Amygdala (tissue), 56 donors: Measurements from ENCODE around the gene CGNL1.

Experiments
- DNase-seq, 56 donors: peaks; one replicate each; lab custom pipeline; 2025; lab: John Stamatoyannopoulos, UW

The CGNL1 gene

DNA sequence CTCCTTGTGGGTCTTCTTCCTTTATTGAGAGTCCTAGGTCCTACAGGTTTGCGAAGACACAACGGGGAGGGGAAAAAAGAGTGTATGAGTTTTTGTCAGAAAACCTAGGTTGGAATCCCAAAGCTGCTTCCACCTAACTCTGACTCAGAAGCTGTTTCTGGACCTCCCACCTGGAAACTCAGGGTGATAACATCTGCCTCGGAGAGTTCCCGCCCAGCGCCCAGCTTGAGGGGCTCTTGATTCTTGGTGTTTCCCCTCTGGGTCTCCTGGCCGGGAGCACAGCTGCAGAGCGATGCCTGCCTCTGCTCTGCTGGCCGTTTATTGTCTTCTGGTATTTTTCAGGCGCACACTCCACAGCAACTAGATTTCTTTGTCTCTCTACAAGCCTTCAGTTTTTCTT, 162.5 kb downstream of the CGNL1 start:
- DNase-seq, result no peak

GRCh38 chr15:57540211-57540610, 163.9 kb downstream of the CGNL1 start:
- DNase-seq, result no peak

- DNase-seq, result no peak
Observed at GRCh38 chr15:57540736-57541135, 164.4 kb downstream of the CGNL1 start.

DNA sequence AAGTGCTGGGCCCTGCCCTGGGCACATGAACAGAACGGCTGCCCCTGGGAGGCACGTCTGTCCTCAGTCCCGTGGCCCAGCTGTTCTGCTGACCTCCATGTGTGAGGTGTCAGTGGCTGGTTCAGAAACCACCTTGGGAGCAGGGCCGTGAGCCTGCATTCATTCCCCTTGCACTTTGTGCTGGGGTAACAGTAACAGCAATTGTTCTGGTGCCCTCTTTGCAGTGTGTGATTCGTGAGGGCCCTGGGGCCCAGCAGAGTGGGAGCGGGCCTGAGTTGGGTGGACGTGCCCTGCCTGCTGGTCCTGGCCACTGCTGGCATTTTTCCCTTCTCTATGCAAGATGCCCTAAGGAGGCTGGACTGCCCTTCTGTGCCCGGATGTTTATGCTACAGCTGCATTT, 165.0 kb downstream of the CGNL1 start:
- no peak for DNase-seq

GRCh38 chr15:57541805-57542504, 165.7 kb downstream of the CGNL1 start:
- peak in 36 of 56 donors; percentile 7 to 83 (median 30) for DNase-seq

DNA sequence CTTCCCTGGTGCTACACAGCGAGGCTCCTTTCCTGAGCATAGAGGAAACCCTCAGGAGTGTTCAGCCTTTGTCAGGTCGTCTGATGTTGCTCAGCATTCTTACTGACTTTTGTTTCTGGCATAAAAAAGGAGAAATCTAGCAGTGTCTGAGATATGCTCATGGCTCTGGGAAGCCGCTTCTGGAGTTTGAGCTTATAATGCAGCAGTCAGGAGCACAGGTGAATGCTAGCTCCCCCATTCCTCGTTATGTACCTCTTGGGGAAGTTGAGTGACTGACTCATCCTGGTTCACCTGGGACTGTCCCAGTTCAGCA, 166.2 kb downstream of the CGNL1 start:
- DNase-seq, result no peak

GRCh38 chr15:57544848-57545480, 168.7 kb downstream of the CGNL1 start:
- DNase-seq, result no peak

DNA sequence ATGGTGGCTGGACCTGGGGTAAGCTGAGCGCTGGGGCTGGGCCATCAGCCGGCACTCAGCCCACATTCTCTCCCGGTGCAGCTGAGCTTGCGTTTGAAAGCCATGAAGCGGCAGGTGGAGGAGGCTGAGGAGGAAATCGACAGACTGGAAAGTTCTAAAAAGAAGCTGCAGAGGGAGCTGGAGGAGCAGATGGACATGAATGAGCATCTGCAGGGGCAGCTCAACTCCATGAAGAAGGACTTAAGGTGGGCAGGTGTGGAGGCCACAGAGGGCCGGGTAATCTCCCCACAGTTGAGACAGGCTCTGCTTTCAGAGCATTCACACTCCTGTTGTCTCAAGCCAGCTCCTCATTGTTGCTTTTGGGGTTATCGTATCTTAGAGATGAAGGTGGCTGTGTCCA, 169.7 kb downstream of the CGNL1 start:
- DNase-seq, result no peak

GRCh38 chr15:57547243-57547755, 171.0 kb downstream of the CGNL1 start:
- DNase-seq, result no peak

- no peak for DNase-seq
Observed at GRCh38 chr15:57548351-57548750, 172.0 kb downstream of the CGNL1 start.

DNA sequence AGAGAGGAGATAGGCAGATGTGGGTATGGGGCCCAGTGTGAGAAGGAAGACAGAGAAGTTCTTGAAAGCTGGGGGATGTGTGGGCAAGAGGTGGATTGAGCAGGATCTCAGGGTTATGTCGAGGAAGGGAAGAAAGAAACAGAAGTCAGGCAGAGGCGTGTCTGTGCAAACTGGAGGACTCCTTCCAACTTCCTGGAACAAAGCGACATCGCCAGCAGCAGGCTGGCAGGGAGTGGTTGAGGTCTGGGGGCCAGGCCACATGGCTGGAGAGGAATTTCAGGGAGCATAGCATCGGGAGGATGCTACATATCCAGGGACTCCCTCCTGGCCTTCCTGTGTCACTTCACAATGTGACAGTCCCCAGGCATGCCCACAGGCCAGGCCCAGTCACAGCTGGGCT, 172.5 kb downstream of the CGNL1 start:
- DNase-seq, result no peak

DNA sequence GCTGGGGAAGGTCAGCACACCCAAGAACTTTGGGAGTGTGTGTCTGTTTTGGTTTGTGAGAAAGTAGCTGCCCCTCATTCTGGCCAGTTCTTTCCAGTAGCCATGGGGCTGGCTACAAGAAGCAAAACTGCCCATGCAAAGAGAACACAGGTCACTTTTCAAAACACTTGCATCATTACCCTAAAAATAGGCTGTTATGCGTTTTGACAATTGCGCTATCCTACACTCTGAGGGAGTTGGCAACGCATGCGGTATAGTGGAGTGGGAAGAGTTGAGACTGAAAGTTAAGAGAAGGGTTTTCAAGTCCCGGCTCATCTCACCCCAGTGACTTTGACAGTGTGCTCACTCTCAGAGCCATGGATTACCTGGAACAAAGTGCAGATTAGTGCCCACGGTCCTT, 173.6 kb downstream of the CGNL1 start:
- DNase-seq, result no peak

- DNase-seq, result peak in 31 of 56 donors; percentile 9 to 69 (median 31)
Observed at GRCh38 chr15:57550640-57551039, 174.3 kb downstream of the CGNL1 start.

- no peak for DNase-seq
Observed at GRCh38 chr15:57551715-57552677, 175.7 kb downstream of the CGNL1 start.

GRCh38 chr15:57552678-57553334, 176.5 kb downstream of the CGNL1 start:
- no peak for DNase-seq

GRCh38 chr15:57553526-57553925, 177.2 kb downstream of the CGNL1 start:
- DNase-seq, result no peak

- DNase-seq, result peak in 19 of 56 donors; percentile 14 to 55 (median 19)
Observed at GRCh38 chr15:57554063-57554811, 177.9 kb downstream of the CGNL1 start.

DNA sequence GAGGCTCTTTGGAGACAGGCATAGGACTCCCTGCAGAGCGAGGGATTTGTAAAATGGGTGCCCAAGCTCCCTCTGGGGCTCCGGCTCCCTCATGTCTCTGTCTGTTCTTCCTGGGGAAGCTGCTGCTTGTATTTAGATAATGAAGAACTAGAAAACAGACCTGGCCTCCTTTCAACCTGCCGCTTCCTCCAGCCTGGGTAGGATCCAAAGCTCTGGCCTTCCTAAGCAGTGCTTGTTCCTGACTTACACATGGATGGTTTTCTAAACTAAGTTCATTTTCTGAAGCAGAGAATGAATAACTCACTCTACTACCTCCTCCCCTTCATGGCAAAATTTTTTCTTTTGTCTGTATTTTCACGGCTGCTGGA, 178.5 kb downstream of the CGNL1 start:
- DNase-seq, result peak in 4 of 56 donors; percentile 19 to 51 (median 32)

- DNase-seq, result no peak
Observed at GRCh38 chr15:57555270-57555669, 179.0 kb downstream of the CGNL1 start.

GRCh38 chr15:57556040-57556439, 179.7 kb downstream of the CGNL1 start:
- DNase-seq, result no peak
